ENCODE data around the gene BUB1B.

BUB1B gene

GRCh38 chr15:40248006-40248783 lies 87.3 kb downstream of the BUB1B start:
- H3K27ac ChIP-seq (replicated peaks), result no peak overlapping the region
- H3K4me3 ChIP-seq (replicated peaks; ENCODE audit: insufficient read depth, low read length), result no peak overlapping the region
- DNase-seq (ENCODE audit: low read depth in 1 of 2, low spot score in 1 of 2), result no peak
- peaks cover 4% of the 10 kb centered on the region for H3K27me3 ChIP-seq (ENCODE audit: insufficient read depth, poor library complexity, severe bottlenecking)
- no peak for TF ChIP-seq GABPA (IDR thresholded peaks at IDR 0.05; ENCODE audit: low read depth)
- no peak for TF ChIP-seq POLR2AphosphoS5 (IDR thresholded peaks at IDR 0.05; ENCODE audit: low read depth)

- Histone ChIP-seq H3K27me3 (ENCODE audit: insufficient read depth, poor library complexity, severe bottlenecking) (peaks cover 9% of the 10 kb centered on the region), H3K4me3 (replicated peaks; ENCODE audit: insufficient read depth, low read length) (no peak overlapping the region), H3K27ac (replicated peaks) (no peak overlapping the region)
- TF ChIP-seq GABPA (IDR thresholded peaks at IDR 0.05; ENCODE audit: low read depth) (no peak), SPI1 (IDR thresholded peaks at IDR 0.05; ENCODE audit: borderline replicate concordance, low read depth) (no peak), POLR2AphosphoS5 (IDR thresholded peaks at IDR 0.05; ENCODE audit: low read depth) (no peak), CTCF (IDR thresholded peaks at IDR 0.05; ENCODE audit: insufficient read depth, low read length) (no peak), REST (IDR thresholded peaks at IDR 0.05; ENCODE audit: insufficient replicate concordance, low read depth) (no peak)
- no peak for DNase-seq (ENCODE audit: low read depth in 1 of 2, low spot score in 1 of 2)
Observed at GRCh38 chr15:40249477-40250303, 88.8 kb downstream of the BUB1B start.

- no peak for TF ChIP-seq SPI1 (IDR thresholded peaks at IDR 0.05; ENCODE audit: borderline replicate concordance, low read depth)
- TF ChIP-seq CTCF (IDR thresholded peaks at IDR 0.05; ENCODE audit: insufficient read depth, low read length), result no peak
- no peak for TF ChIP-seq REST (IDR thresholded peaks at IDR 0.05; ENCODE audit: insufficient replicate concordance, low read depth)
- no peak for TF ChIP-seq GABPA (IDR thresholded peaks at IDR 0.05; ENCODE audit: low read depth)
- TF ChIP-seq POLR2AphosphoS5 (IDR thresholded peaks at IDR 0.05; ENCODE audit: low read depth), result no peak
- Histone ChIP-seq H3K4me3 (replicated peaks; ENCODE audit: insufficient read depth, low read length) (no peak overlapping the region), H3K27me3 (ENCODE audit: insufficient read depth, poor library complexity, severe bottlenecking) (peaks cover 9% of the 10 kb centered on the region), H3K27ac (replicated peaks) (no peak overlapping the region)
- DNase-seq (ENCODE audit: low read depth in 1 of 2, low spot score in 1 of 2), result no peak
Observed at GRCh38 chr15:40250304-40250656, 89.4 kb downstream of the BUB1B start.

GRCh38 chr15:40250771-40251483 lies 90.1 kb downstream of the BUB1B start:
- Histone ChIP-seq H3K27ac (replicated peaks) (no peak overlapping the region), H3K27me3 (ENCODE audit: insufficient read depth, poor library complexity, severe bottlenecking) (peaks cover 9% of the 10 kb centered on the region), H3K4me3 (replicated peaks; ENCODE audit: insufficient read depth, low read length) (no peak overlapping the region)
- no peak for TF ChIP-seq GABPA (IDR thresholded peaks at IDR 0.05; ENCODE audit: low read depth)
- no peak for TF ChIP-seq POLR2AphosphoS5 (IDR thresholded peaks at IDR 0.05; ENCODE audit: low read depth)
- no peak for TF ChIP-seq SPI1 (IDR thresholded peaks at IDR 0.05; ENCODE audit: borderline replicate concordance, low read depth)
- no peak for DNase-seq (ENCODE audit: low read depth in 1 of 2, low spot score in 1 of 2)
